SU-DHL-6 (cell line): ENCODE measurements around the gene RBL1.

Experiments
- H2AFZ ChIP-seq: fragments of 200-600 bp; sonication (generic); 2 replicates; pipeline ENCODE4 v1.6.1; 2014; ENCODE audit warnings: low read depth, mild to moderate bottlenecking, moderate library complexity, mixed read lengths, antibody characterized with exemption, low read length; ENCODE audit not compliant: severe bottlenecking
- H3F3A ChIP-seq: fragments of 200-600 bp; shearing (Covaris generic); 2 replicates; pipeline ENCODE4 v1.6.0; 2016; ENCODE audit warnings: antibody characterized with exemption, mild to moderate bottlenecking; ENCODE audit not compliant: insufficient read depth
- H3K27ac ChIP-seq: fragments of 200-600 bp; sonication (generic); 2 replicates; pipeline ENCODE4 v1.5.1; 2016; ENCODE audit warnings: low read depth, mild to moderate bottlenecking, low read length, moderate library complexity, mixed read lengths
- H3K27me3 ChIP-seq: fragments of 200-600 bp; sonication (generic), shearing (Covaris generic); 2 replicates; pipeline ENCODE4 v1.6.0; 2014; ENCODE audit warnings: mild to moderate bottlenecking, low read length
- H3K36me3 ChIP-seq: fragments of 200-600 bp; sonication (generic); 2 replicates; pipeline ENCODE4 v1.6.1; 2014; ENCODE audit warnings: mild to moderate bottlenecking, low read length, mixed read lengths
- H3K4me2 ChIP-seq: fragments of 300-600, 200-600 bp; shearing (Covaris generic), sonication (generic); 2 replicates; pipeline ENCODE4 v1.6.0; 2014; ENCODE audit warnings: low read length, low read depth, mild to moderate bottlenecking; ENCODE audit not compliant: poor library complexity, severe bottlenecking
- H3K4me3 ChIP-seq: fragments of 200-600 bp; sonication (generic); 2 replicates; pipeline ENCODE4 v1.5.1; 2014; ENCODE audit warnings: antibody characterized with exemption, low read length, mild to moderate bottlenecking, mixed read lengths; ENCODE audit not compliant: insufficient read depth, poor library complexity, severe bottlenecking
- H3K79me2 ChIP-seq: fragments of 200-600 bp; sonication (generic); 2 replicates; pipeline ENCODE4 v1.6.1; 2014; ENCODE audit warnings: mild to moderate bottlenecking, low read length, moderate library complexity; ENCODE audit not compliant: insufficient read depth
- H3K9ac ChIP-seq: fragments of 200-600 bp; sonication (generic); 2 replicates; pipeline ENCODE4 v1.7.0; 2014; ENCODE audit warnings: mild to moderate bottlenecking, low read length
- H3K9me2 ChIP-seq: fragments of 200-600 bp; sonication (generic); replicated peaks from 2 replicates; pipeline ENCODE4 v1.6.1; 2014; ENCODE audit warnings: low read length; ENCODE audit not compliant: insufficient read depth
- H3K9me3 ChIP-seq: fragments of 200-600 bp; sonication (generic); 2 replicates; pipeline ENCODE4 v1.6.1; 2014; ENCODE audit warnings: low read length, mixed read lengths; ENCODE audit not compliant: insufficient read depth
- H4K20me1 ChIP-seq: fragments of 200-600 bp; sonication (generic); 2 replicates; pipeline ENCODE4 v1.6.1; 2014; ENCODE audit warnings: low read depth, mild to moderate bottlenecking, antibody characterized with exemption, low read length, moderate library complexity, mixed read lengths
- CTCF ChIP-seq: fragments of 200-600 bp; sonication (generic); IDR thresholded peaks from one replicate; pipeline ENCODE4 v1.5.1; 2017; ENCODE audit warnings: antibody characterized with exemption, mild to moderate bottlenecking, low read length, moderate library complexity; ENCODE audit not compliant: insufficient read depth, poor library complexity, severe bottlenecking
- EZH2phosphoT487 ChIP-seq: fragments of 200-600 bp; sonication (generic), shearing (Covaris generic); conservative IDR thresholded peaks from 2 replicates; pipeline ENCODE4 v1.6.1; 2018; ENCODE audit warnings: mild to moderate bottlenecking, antibody characterized with exemption, low read length, moderate library complexity, mixed read lengths

The RBL1 gene

GRCh38 chr20:36956016-36956415 is 139.8 kb downstream of the RBL1 start:
- no peak for TF ChIP-seq EZH2phosphoT487
- no peak for TF ChIP-seq CTCF

GRCh38 chr20:36951979-36952738 is 143.6 kb downstream of the RBL1 start:
- H3K9me2 ChIP-seq = no peaks in the 10 kb centered on the region
- H3K79me2 ChIP-seq = peaks cover 18% of the 10 kb centered on the region
- H2AFZ ChIP-seq = peak overlapping the region; percentile 94
- H3F3A ChIP-seq = peaks cover 3% of the 10 kb centered on the region; the same call in 1 of the 2 replicates
- H3K4me3 ChIP-seq = peak overlapping the region; percentile 73
- 0 out of 2 replicates have a peak overlapping the region, but pooled peaks have one; percentile 33 for H3K27ac ChIP-seq
- no peaks in the 10 kb centered on the region for H4K20me1 ChIP-seq
- no peaks in the 10 kb centered on the region for H3K36me3 ChIP-seq
- H3K27me3 ChIP-seq = no peaks in the 10 kb centered on the region
- H3K4me2 ChIP-seq = peak overlapping the region; percentile 79
- H3K9ac ChIP-seq = peak overlapping the region; percentile 91
- no peak for TF ChIP-seq CTCF
- no peak for TF ChIP-seq EZH2phosphoT487
- H3K9me3 ChIP-seq = no peaks in the 10 kb centered on the region

More at GRCh38 chr20:36956016-36956415, 139.8 kb downstream of the RBL1 start:
- Histone ChIP-seq H3K27ac (no peak overlapping the region), H3K4me3 (no peak overlapping the region), H3K9ac (no peak overlapping the region), H3K4me2 (no peak overlapping the region), H3K9me3 (no peaks in the 10 kb centered on the region), H3K79me2 (peaks cover 3% of the 10 kb centered on the region; the same call in 1 of the 2 replicates), H4K20me1 (no peaks in the 10 kb centered on the region), H3K9me2 (no peaks in the 10 kb centered on the region), H3K27me3 (no peaks in the 10 kb centered on the region), H2AFZ (no peak overlapping the region), H3K36me3 (no peaks in the 10 kb centered on the region), H3F3A (0 out of 2 replicates have a peak, but pooled peaks cover 3% of the 10 kb centered on the region)

- peaks cover 18% of the 10 kb centered on the region for H3K79me2 ChIP-seq
- no peaks in the 10 kb centered on the region for H3K27me3 ChIP-seq
- H4K20me1 ChIP-seq = no peaks in the 10 kb centered on the region
- no peaks in the 10 kb centered on the region for H3K36me3 ChIP-seq
- TF ChIP-seq CTCF (no peak), EZH2phosphoT487 (no peak)
- peaks cover 9% of the 10 kb centered on the region; the same call in 1 of the 2 replicates for H3F3A ChIP-seq
- H3K9me3 ChIP-seq = no peaks in the 10 kb centered on the region
- H3K27ac ChIP-seq = peak within 1 kb of the TSS; percentile 36
- H3K4me3 ChIP-seq = peak within 1 kb of the TSS; percentile 73
- H3K9me2 ChIP-seq = no peaks in the 10 kb centered on the region
- peak within 1 kb of the TSS; percentile 94 for H2AFZ ChIP-seq
- H3K4me2 ChIP-seq = peak within 1 kb of the TSS; percentile 79
- peak within 1 kb of the TSS; percentile 91 for H3K9ac ChIP-seq
Measured at GRCh38 chr20:36951198-36951978, 144.4 kb downstream of the RBL1 start, which contains the start of gene SAMHD1. Gene SAMHD1, minus strand, starts transcription at chr20:36951708. Its CDS starts 65 bp downstream, at chr20:36951643.
